Ishikawa (cell line): ENCODE measurements around the gene CHFR.

ENCODE experiments used
- CEBPB ChIP-seq: IDR thresholded peaks from 2 replicates; pipeline ENCODE4 v1.6.1; 2012
- CREB1 ChIP-seq: IDR thresholded peaks from 2 replicates; pipeline ENCODE4 v1.6.1; 2012; ENCODE audit warnings: low read depth
- EGR1 ChIP-seq: IDR thresholded peaks from 2 replicates; pipeline ENCODE4 v1.6.1; 2012
- EP300 ChIP-seq: IDR thresholded peaks from 2 replicates; pipeline ENCODE4 v1.6.1; 2012; ENCODE audit warnings: borderline replicate concordance
- FOXM1 ChIP-seq: IDR thresholded peaks from 2 replicates; pipeline ENCODE4 v1.6.1; 2012; ENCODE audit warnings: low read depth, borderline replicate concordance
- MAX ChIP-seq: IDR thresholded peaks from 2 replicates; pipeline ENCODE4 v1.6.1; 2012
- NFIC ChIP-seq: IDR thresholded peaks from 2 replicates; pipeline ENCODE4 v1.6.1; 2012
- RAD21 ChIP-seq: IDR thresholded peaks from 2 replicates; pipeline ENCODE4 v1.6.1; 2012; ENCODE audit warnings: low read depth
- REST ChIP-seq: IDR thresholded peaks from 2 replicates; pipeline ENCODE4 v1.6.1; 2012; ENCODE audit warnings: low read depth, mild to moderate bottlenecking
- TAF1 ChIP-seq: IDR thresholded peaks from 2 replicates; pipeline ENCODE4 v1.6.1; 2012; ENCODE audit warnings: low read depth, mild to moderate bottlenecking
- TCF12 ChIP-seq: IDR thresholded peaks from 2 replicates; pipeline ENCODE4 v1.6.1; 2012; ENCODE audit warnings: low read depth
- TEAD4 ChIP-seq: IDR thresholded peaks from 2 replicates; pipeline ENCODE4 v1.6.1; 2012
- USF1 ChIP-seq: IDR thresholded peaks from 2 replicates; pipeline ENCODE4 v1.6.1; 2012
- YY1 ChIP-seq: IDR thresholded peaks from 2 replicates; pipeline ENCODE4 v1.6.1; 2012; ENCODE audit warnings: low read depth
- ZBTB7A ChIP-seq: IDR thresholded peaks from 2 replicates; pipeline ENCODE4 v1.6.1; 2012; ENCODE audit warnings: low read depth

Gene CHFR

DNA sequence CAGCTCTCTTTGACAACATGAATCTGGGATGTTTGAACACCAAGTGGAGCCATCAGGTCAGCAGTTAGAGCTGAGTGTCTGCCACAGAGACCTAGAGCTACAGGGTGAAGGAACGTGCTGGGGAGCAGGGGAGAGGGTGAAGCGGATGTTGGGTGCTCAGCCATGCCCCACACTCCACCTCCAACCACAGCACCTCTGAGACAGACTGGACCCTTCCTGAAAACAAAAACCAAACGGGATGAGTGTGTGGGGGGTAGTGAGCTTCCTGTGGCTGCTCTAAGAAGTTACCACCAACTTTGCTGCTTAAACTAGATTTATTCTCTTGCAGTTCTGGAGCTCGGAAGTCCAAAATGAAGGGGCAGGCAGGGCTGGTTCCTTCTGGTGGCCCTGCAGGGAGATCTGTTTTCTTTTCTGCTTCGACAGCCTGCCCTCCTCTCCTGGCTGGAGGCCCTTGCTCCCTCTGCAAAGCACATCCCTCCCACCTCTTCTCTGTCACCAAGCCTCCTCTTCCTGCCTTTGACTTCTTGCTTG, 53.2 kb downstream of the CHFR start:
- no peak for TF ChIP-seq MAX
- no peak for TF ChIP-seq TEAD4
- no peak for TF ChIP-seq RAD21
- TF ChIP-seq REST: no peak
- no peak for TF ChIP-seq USF1
- no peak for TF ChIP-seq ZBTB7A
- no peak for TF ChIP-seq TCF12
- no peak for TF ChIP-seq EGR1
- no peak for TF ChIP-seq CEBPB
- TF ChIP-seq FOXM1: no peak
- no peak for TF ChIP-seq YY1
- no peak for TF ChIP-seq CREB1
- no peak for TF ChIP-seq TAF1
- no peak for TF ChIP-seq NFIC

- TF ChIP-seq TEAD4: no peak
- no peak for TF ChIP-seq CREB1
- no peak for TF ChIP-seq CEBPB
- TF ChIP-seq USF1: no peak
- TF ChIP-seq EP300: no peak
- TF ChIP-seq REST: no peak
- no peak for TF ChIP-seq MAX
- TF ChIP-seq FOXM1: no peak
- no peak for TF ChIP-seq RAD21
- TF ChIP-seq TCF12: no peak
Measured at GRCh38 chr12:132833341-132833740, 54.1 kb downstream of the CHFR start.

DNA sequence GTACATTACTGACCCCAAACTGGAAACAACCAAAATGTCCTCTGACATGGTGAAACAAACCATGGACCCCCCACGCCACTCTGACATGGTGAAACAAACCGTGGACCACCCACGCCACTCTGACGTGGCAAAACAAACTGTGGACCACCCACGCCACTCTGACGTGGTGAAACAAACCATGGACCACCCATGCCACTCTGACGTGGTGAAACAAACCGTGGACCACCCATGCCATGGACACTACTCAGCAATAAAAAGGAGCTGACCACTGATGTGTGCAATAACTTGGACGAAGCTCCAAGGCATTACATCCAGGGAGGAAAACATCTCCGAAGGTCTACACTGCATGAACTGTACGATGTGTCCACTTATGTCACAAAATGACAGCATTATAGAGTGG, 55.6 kb downstream of the CHFR start:
- TF ChIP-seq ZBTB7A: no peak
- TF ChIP-seq CEBPB: no peak
- no peak for TF ChIP-seq EP300
- no peak for TF ChIP-seq REST
- no peak for TF ChIP-seq MAX
- TF ChIP-seq TEAD4: no peak
- no peak for TF ChIP-seq NFIC
- TF ChIP-seq TAF1: no peak
- TF ChIP-seq CREB1: no peak

DNA sequence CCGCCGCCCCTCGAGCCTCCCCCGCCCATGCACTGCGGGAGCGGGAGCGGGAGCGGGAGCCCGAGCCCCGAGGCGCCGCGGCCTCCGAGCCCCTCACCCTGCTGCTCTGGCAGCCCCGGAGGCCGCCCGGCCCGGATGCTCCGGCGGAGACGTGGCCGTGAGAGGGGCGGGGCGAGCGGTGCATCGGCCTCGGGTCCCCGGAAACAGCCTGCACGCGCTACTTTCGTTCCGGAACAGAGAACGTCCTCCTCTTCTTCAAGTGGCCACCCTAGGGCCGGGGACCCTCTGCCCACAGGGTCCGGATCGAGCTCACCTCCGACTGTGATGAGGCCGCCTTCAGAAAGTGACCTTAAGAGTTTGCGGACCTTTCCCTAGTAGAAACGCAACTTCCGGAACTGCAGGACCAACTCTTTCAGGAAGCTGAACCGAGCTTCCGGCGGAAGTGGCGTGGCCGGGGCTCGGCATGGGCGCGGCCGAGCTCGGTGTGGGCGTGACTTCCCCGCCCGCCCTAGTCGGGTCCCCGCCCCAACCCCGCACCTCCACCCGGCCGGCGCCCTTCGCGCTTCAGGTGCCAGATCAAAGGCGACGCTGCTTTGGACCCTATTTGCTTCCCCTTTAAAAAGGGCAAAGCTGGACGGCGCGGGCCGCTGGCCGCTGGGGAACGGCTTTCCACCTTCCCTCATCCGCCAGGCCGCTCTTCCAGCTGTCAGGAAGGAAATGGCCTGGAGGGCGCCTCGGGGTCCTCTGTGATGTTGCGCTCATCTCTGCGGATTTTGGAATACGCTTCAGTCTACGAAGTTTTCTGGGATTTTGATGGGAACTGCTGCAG, 58.5 kb downstream of the CHFR start, which contains the start of gene GOLGA3:
GOLGA3 (minus strand) TSS at position 164 of the 829 bp plus-strand sequence. CDS start 6,741 bp downstream, outside the sequence.
- TF ChIP-seq TAF1 (peak; percentile 91), NFIC (no peak), TCF12 (0 out of 2 replicates have a peak, but pooled peaks have one; percentile 50), FOXM1 (no peak), YY1 (no peak; the same call in 1 of the 2 replicates), ZBTB7A (no peak), CREB1 (peak; percentile 54), EP300 (no peak), USF1 (peak; percentile 63; the same call in 1 of the 2 replicates), REST (no peak), TEAD4 (no peak), MAX (peak; percentile 72), RAD21 (no peak), EGR1 (no peak), CEBPB (no peak)
